Measurements from ENCODE around the gene DAZAP1. TPM values are rescaled to one million over a fixed set of nuclear protein-coding genes. Genes with fewer than 3 reads are reported as not detected.

Gene DAZAP1
- polyA plus RNA-seq, 1 experiment, result 38.3 TPM

- no peak for DNase-seq (ENCODE audit: low read depth)
- CTCF ChIA-PET, result interaction anchor here (1.6 kb wide), 1 partner anchor 36 kb away, joined by 4 read pairs; no protein-coding TSS in a partner anchor
- H3K4me3 ChIP-seq (ENCODE audit: low read depth, low read length), result no peak overlapping the region
- no peaks in the 10 kb centered on the region for H3K27me3 ChIP-seq (ENCODE audit: control insufficient read depth, insufficient read depth, low read length)
- no peak for TF ChIP-seq CTCF (IDR thresholded peaks at IDR 0.05; ENCODE audit: insufficient read depth, low read depth, low read length)
- H3K36me3 ChIP-seq (ENCODE audit: control insufficient read depth, insufficient read depth, low read length), result peaks cover 18% of the 10 kb centered on the region
- POLR2A ChIA-PET, result no interaction called here
These were observed 5.8 kb downstream of the DAZAP1 start for GRCh38 chr19:1412995-1413800.

GRCh38 chr19:1416014-1416841 lies 8.8 kb downstream of the DAZAP1 start:
- DNase-seq (ENCODE audit: low read depth), result no peak
- no peaks in the 10 kb centered on the region for H3K27me3 ChIP-seq (ENCODE audit: control insufficient read depth, insufficient read depth, low read length)
- ChIA-PET POLR2A (no interaction called here), CTCF (interaction anchor here (0.8 to 1.4 kb wide), 3 partner anchors 21 to 172 kb away, joined by 4 to 8 read pairs (median 4); no protein-coding TSS in a partner anchor)
- H3K4me3 ChIP-seq (ENCODE audit: low read depth, low read length), result no peak overlapping the region
- TF ChIP-seq CTCF (IDR thresholded peaks at IDR 0.05; ENCODE audit: insufficient read depth, low read depth, low read length), result no peak
- H3K36me3 ChIP-seq (ENCODE audit: control insufficient read depth, insufficient read depth, low read length), result peaks cover 27% of the 10 kb centered on the region

GRCh38 chr19:1417145-1417544 lies 9.8 kb downstream of the DAZAP1 start:
- no peaks in the 10 kb centered on the region for H3K27me3 ChIP-seq (ENCODE audit: control insufficient read depth, insufficient read depth, low read length)
- ChIA-PET CTCF (interaction anchor here (1.4 to 2.0 kb wide), 2 partner anchors 15 to 20 kb away, joined by 4 to 8 read pairs; no protein-coding TSS in a partner anchor), POLR2A (no interaction called here)
- no peak for TF ChIP-seq CTCF (IDR thresholded peaks at IDR 0.05; ENCODE audit: insufficient read depth, low read depth, low read length)
- H3K36me3 ChIP-seq (ENCODE audit: control insufficient read depth, insufficient read depth, low read length), result peaks cover 35% of the 10 kb centered on the region
- DNase-seq (ENCODE audit: low read depth), result no peak
- no peak overlapping the region for H3K4me3 ChIP-seq (ENCODE audit: low read depth, low read length)

- no peak for TF ChIP-seq CTCF (IDR thresholded peaks at IDR 0.05; ENCODE audit: insufficient read depth, low read depth, low read length)
- H3K36me3 ChIP-seq (ENCODE audit: control insufficient read depth, insufficient read depth, low read length), result peaks cover 37% of the 10 kb centered on the region
- CTCF ChIA-PET, result interaction anchor here (1.5 to 2.0 kb wide), 2 partner anchors 14 to 138 kb away, joined by 4 read pairs; no protein-coding TSS in a partner anchor
- DNase-seq (ENCODE audit: low read depth), result no peak
- no peaks in the 10 kb centered on the region for H3K27me3 ChIP-seq (ENCODE audit: control insufficient read depth, insufficient read depth, low read length)
- no peak overlapping the region for H3K4me3 ChIP-seq (ENCODE audit: low read depth, low read length)
- POLR2A ChIA-PET, result no interaction called here
These were observed 10.5 kb downstream of the DAZAP1 start for GRCh38 chr19:1417681-1418495.
